OCI-M2 (cell line): ENCODE measurements around the gene IGF1R.

Experiments used
- DNase-seq: peaks from one replicate; lab custom pipeline; 2025; ENCODE audit not compliant: unreplicated experiment; lab: John Stamatoyannopoulos, UW

The IGF1R gene

GRCh38 chr15:98817745-98818144 is 169.4 kb downstream of the IGF1R start:
- no peak for DNase-seq

GRCh38 chr15:98823012-98823458 is 174.7 kb downstream of the IGF1R start:
- DNase-seq = no peak

- no peak for DNase-seq
These were observed 175.3 kb downstream of the IGF1R start for GRCh38 chr15:98823616-98824015.

- DNase-seq = no peak
These were observed 176.3 kb downstream of the IGF1R start for GRCh38 chr15:98824595-98824994.

- DNase-seq = no peak
These were observed 178.3 kb downstream of the IGF1R start for GRCh38 chr15:98826658-98827057.

GRCh38 chr15:98827217-98827616 is 178.9 kb downstream of the IGF1R start:
- no peak for DNase-seq

GRCh38 chr15:98830034-98830634 is 181.8 kb downstream of the IGF1R start:
- no peak for DNase-seq

- DNase-seq = no peak
These were observed 186.6 kb downstream of the IGF1R start for GRCh38 chr15:98834976-98835375.

GRCh38 chr15:98835876-98836275 is 187.5 kb downstream of the IGF1R start:
- no peak for DNase-seq

GRCh38 chr15:98838387-98839259 is 190.3 kb downstream of the IGF1R start:
- DNase-seq = no peak

- DNase-seq = peak; percentile 37
These were observed 191.7 kb downstream of the IGF1R start for GRCh38 chr15:98840053-98840452.

- no peak for DNase-seq
These were observed 193.2 kb downstream of the IGF1R start for GRCh38 chr15:98841419-98841970.

GRCh38 chr15:98842192-98842972 is 194.0 kb downstream of the IGF1R start:
- no peak for DNase-seq

GRCh38 chr15:98842973-98843285 is 194.6 kb downstream of the IGF1R start:
- DNase-seq = no peak

- no peak for DNase-seq
These were observed 195.5 kb downstream of the IGF1R start for GRCh38 chr15:98843844-98844243.

GRCh38 chr15:98844261-98844660 is 195.9 kb downstream of the IGF1R start:
- no peak for DNase-seq

GRCh38 chr15:98845138-98845884 is 197.0 kb downstream of the IGF1R start:
- no peak for DNase-seq

- peak; percentile 20 for DNase-seq
These were observed 202.7 kb downstream of the IGF1R start for GRCh38 chr15:98850961-98851572.

- peak; percentile 19 for DNase-seq
These were observed 204.8 kb downstream of the IGF1R start for GRCh38 chr15:98853161-98853560.
